Left ventricle myocardium inferior (tissue), 1 donor: ENCODE measurements around the gene CDC42. TPM values are rescaled to one million over a fixed set of nuclear protein-coding genes. Genes with fewer than 3 reads are reported as not detected.
"Not testable (repeated sequence)": the region's sequence is repeated elsewhere in the genome, so short reads cannot be mapped to it uniquely, and the experiment has no call there.

Experiments used
- DNase-seq: peaks from one replicate; pipeline ENCODE4 v3.0.0-alpha.2; 2020
- H3K27ac ChIP-seq: fragments of 200-600 bp; replicated peaks from 2 replicates; pipeline ENCODE4 v1.8.0; 2021
- H3K27me3 ChIP-seq: fragments of 200-600 bp; 2 replicates; pipeline ENCODE4 v1.8.0; 2021; ENCODE audit warnings: low read depth
- H3K36me3 ChIP-seq: fragments of 200-600 bp; 2 replicates; pipeline ENCODE4 v1.8.0; 2021
- H3K4me1 ChIP-seq: fragments of 200-600 bp; 2 replicates; pipeline ENCODE4 v1.8.0; 2021
- H3K4me3 ChIP-seq: fragments of 200-600 bp; 2 replicates; pipeline ENCODE4 v1.8.0; 2021; ENCODE audit warnings: mild to moderate bottlenecking, moderate library complexity
- H3K9me3 ChIP-seq: fragments of 200-600 bp; replicated peaks from 2 replicates; pipeline ENCODE4 v1.8.0; 2021
- CTCF ChIP-seq: fragments of 200-600 bp; IDR thresholded peaks from 2 replicates; pipeline ENCODE4 v1.8.0; 2021; ENCODE audit warnings: antibody characterized with exemption, mild to moderate bottlenecking, borderline replicate concordance
- intact Hi-C: fragments of 100-400 bp; cut with micrococcal nuclease; formaldehyde crosslinking; loops from one replicate; pipeline ENCODE4 v1.11.0; 2022
- total RNA-seq: library from RNA; stranded (reverse); fragmentation: NEBNext Ultra II Directional; extraction: Animal tissue kit (Norgen Biotek cat#: 25700); gene quantifications from one replicate; pipeline ENCODE4 v1.2.1, GENCODE V29; 2021
- donor health status: DM: no; HTN: yes; CAD: no; lungs with severe emphysema.

CDC42 gene
- total RNA-seq, 1 donor from 2014 or later: 126 TPM

DNA sequence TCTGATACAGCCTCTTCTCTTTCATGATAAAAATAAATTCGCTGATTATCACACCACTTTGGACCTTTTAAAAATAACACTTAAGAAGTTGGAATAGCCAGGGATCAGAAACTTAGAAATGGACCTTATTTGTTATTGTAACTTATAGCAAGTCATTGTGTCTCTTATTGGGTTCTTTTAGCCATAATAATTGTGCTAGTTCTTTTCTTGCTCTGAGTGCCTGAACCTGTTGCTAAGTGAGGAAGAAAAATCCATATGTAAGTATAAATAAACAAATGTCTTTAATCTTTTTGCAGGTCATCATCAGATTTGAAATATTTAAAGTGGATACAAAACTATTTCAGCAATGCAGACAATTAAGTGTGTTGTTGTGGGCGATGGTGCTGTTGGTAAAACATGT is 25.6 kb downstream of the CDC42 start:
- Histone ChIP-seq H3K36me3 (peaks cover 42% of the 10 kb centered on the region), H3K27ac (peak overlapping the region; percentile 4), H3K27me3 (no peaks in the 10 kb centered on the region), H3K4me1 (peaks cover 95% of the 10 kb centered on the region), H3K4me3 (no peak overlapping the region), H3K9me3 (no peaks in the 10 kb centered on the region)
- TF ChIP-seq CTCF: no peak
- intact Hi-C loops: no loop called here
- DNase-seq: no peak

GRCh38 chr1:22080191-22080590 is 27.7 kb downstream of the CDC42 start:
- peaks cover 88% of the 10 kb centered on the region for H3K4me1 ChIP-seq
- H3K36me3 ChIP-seq: peaks cover 48% of the 10 kb centered on the region
- no peak overlapping the region for H3K4me3 ChIP-seq

DNA sequence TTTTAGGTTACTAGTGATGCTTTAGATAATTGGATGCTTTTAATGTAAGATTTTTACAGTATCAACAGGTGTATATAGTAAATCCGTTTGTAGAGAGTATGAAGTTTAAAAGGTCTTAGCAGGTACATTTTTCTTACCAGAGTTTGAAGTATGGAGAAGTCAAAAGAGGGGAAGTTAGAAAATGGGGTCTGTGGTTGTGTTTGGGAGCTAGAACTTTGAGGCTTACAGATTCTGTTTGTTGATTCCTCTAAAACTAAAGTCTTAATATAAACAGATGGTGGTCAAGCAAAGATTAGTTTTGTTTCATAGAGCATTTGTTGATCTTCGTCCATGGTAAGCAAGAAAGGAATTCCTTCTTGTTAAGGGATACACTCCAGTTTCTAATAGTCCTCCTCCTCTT is 35.8 kb downstream of the CDC42 start:
- intact Hi-C loops: no loop called here
- Histone ChIP-seq H3K27me3 (no peaks in the 10 kb centered on the region), H3K4me1 (peaks cover 83% of the 10 kb centered on the region), H3K36me3 (peaks cover 39% of the 10 kb centered on the region), H3K9me3 (no peaks in the 10 kb centered on the region), H3K4me3 (no peak overlapping the region), H3K27ac (no peak overlapping the region)
- no peak for TF ChIP-seq CTCF
- no peak for DNase-seq

More at GRCh38 chr1:22080191-22080590, 27.7 kb downstream of the CDC42 start:
- intact Hi-C loops: no loop called here
- H3K27me3 ChIP-seq: no peaks in the 10 kb centered on the region
- no peak overlapping the region for H3K27ac ChIP-seq
- H3K9me3 ChIP-seq: no peaks in the 10 kb centered on the region
- no peak for TF ChIP-seq CTCF
- no peak for DNase-seq

- no peak for TF ChIP-seq CTCF
- Histone ChIP-seq H3K27me3 (no peaks in the 10 kb centered on the region), H3K27ac (no peak overlapping the region), H3K36me3 (peaks cover 46% of the 10 kb centered on the region), H3K4me3 (peak overlapping the region; percentile 16), H3K9me3 (no peaks in the 10 kb centered on the region), H3K4me1 (peaks cover 75% of the 10 kb centered on the region)
- intact Hi-C loops: no loop called here
- DNase-seq: no peak
These were observed 36.6 kb downstream of the CDC42 start for GRCh38 chr1:22089134-22089571.

DNA sequence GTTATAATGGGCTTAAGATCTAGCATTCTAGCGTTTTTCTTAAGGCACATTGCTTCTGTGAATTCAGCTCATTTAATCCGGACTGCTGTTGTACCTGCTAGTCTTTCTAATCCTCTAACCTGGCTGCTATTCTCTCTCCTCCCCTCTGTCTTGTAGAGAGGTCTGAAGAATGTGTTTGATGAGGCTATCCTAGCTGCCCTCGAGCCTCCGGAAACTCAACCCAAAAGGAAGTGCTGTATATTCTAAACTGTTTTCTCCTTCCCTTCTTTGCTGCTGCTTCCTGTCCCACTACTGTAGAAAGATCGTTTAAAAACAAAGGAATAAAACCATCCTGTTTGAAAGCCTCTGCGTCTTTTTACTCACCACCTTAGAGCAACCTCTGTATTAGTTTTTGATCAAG is 37.3 kb downstream of the CDC42 start:
- Histone ChIP-seq H3K27me3 (no peaks in the 10 kb centered on the region), H3K27ac (no peak overlapping the region), H3K9me3 (no peaks in the 10 kb centered on the region), H3K4me3 (peak overlapping the region; percentile 16), H3K36me3 (peaks cover 45% of the 10 kb centered on the region), H3K4me1 (peaks cover 72% of the 10 kb centered on the region)
- intact Hi-C loops: no loop called here
- no peak for TF ChIP-seq CTCF
- no peak for DNase-seq

GRCh38 chr1:22090867-22091266 is 38.4 kb downstream of the CDC42 start:
- Histone ChIP-seq H3K9me3 (no peaks in the 10 kb centered on the region), H3K27ac (no peak overlapping the region), H3K36me3 (peaks cover 44% of the 10 kb centered on the region), H3K4me3 (no peak overlapping the region), H3K27me3 (no peaks in the 10 kb centered on the region), H3K4me1 (peaks cover 68% of the 10 kb centered on the region)
- TF ChIP-seq CTCF: no peak
- intact Hi-C loops: no loop called here
- DNase-seq: no peak

DNA sequence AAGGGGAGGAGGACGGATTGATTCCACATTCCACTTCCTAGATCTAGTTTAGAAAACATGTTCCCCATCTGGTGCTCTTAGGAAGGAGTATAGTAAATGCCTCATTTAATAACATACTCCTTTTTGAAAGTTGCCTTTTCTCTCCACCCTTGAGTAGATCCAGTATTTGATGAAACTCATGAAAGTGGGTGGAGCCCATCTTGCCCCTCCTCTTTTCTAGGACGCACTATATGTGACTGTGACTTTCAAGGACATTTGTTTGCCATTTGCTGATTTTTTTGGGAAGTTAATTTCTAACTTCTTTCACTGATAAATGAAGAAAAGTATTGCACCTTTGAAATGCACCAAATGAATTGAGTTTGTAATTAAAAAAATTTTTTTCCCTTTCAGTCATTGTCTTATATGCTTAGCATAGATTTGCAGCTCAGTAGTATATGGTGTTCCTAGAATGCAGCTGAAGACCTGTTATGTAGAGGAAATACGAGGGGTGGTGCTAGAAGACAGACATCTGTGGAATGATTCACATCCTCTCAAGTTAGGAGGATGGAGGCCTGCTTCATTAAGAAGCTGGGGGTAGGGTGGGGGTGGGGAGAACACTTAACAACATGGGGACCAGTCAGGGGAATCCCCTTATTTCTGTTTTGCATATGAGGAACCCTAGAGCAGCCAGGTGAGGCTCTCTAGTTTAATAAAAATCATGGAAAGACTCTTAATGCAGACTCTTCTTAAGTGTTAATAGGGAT is 39.7 kb downstream of the CDC42 start:
- H3K27me3 ChIP-seq, H3K9me3 ChIP-seq, DNase-seq, H3K4me3 ChIP-seq, H3K27ac ChIP-seq, intact Hi-C loops: not testable (repeated sequence)
- H3K4me1 ChIP-seq: peaks cover 59% of the 10 kb centered on the region
- peaks cover 44% of the 10 kb centered on the region for H3K36me3 ChIP-seq
